ENCODE measurements around the gene VEGFC.

The VEGFC gene

GRCh38 chr4:176660561-176660960 is 132.2 kb downstream of the VEGFC start:
- Histone ChIP-seq H3K36me3 (ENCODE audit: low read depth) (no peaks in the 10 kb centered on the region), H3K27me3 (ENCODE audit: insufficient read depth, poor library complexity, severe bottlenecking) (no peaks in the 10 kb centered on the region), H3K4me1 (ENCODE audit: insufficient read depth, poor library complexity, severe bottlenecking) (no peaks in the 10 kb centered on the region), H3K4me3 (ENCODE audit: severe bottlenecking) (no peak overlapping the region), H3K9me3 (ENCODE audit: severe bottlenecking) (no peaks in the 10 kb centered on the region), H3K27ac (ENCODE audit: poor library complexity, severe bottlenecking) (no peak overlapping the region)
- peak; percentile 35 for TF ChIP-seq CTCF (IDR thresholded peaks at IDR 0.05; ENCODE audit: poor library complexity, severe bottlenecking)
- ATAC-seq (ENCODE audit: low read depth) (peak; percentile 64; the same call in 2 of the 3 replicates), DNase-seq (ENCODE audit: low spot score) (no peak)

GRCh38 chr4:176656108-176656507 is 136.6 kb downstream of the VEGFC start:
- no peaks in the 10 kb centered on the region for H3K9me3 ChIP-seq (ENCODE audit: severe bottlenecking)
- H3K4me1 ChIP-seq (ENCODE audit: insufficient read depth, poor library complexity, severe bottlenecking), result no peaks in the 10 kb centered on the region
- H3K27ac ChIP-seq (ENCODE audit: poor library complexity, severe bottlenecking), result no peak overlapping the region
- DNase-seq (ENCODE audit: low spot score) (no peak), ATAC-seq (ENCODE audit: low read depth) (no peak)
- no peak for TF ChIP-seq CTCF (IDR thresholded peaks at IDR 0.05; ENCODE audit: poor library complexity, severe bottlenecking)
- H3K36me3 ChIP-seq (ENCODE audit: low read depth), result no peaks in the 10 kb centered on the region
- H3K27me3 ChIP-seq (ENCODE audit: insufficient read depth, poor library complexity, severe bottlenecking), result no peaks in the 10 kb centered on the region
- no peak overlapping the region for H3K4me3 ChIP-seq (ENCODE audit: severe bottlenecking)

- Histone ChIP-seq H3K9me3 (ENCODE audit: severe bottlenecking) (no peaks in the 10 kb centered on the region), H3K4me1 (ENCODE audit: insufficient read depth, poor library complexity, severe bottlenecking) (no peaks in the 10 kb centered on the region), H3K27ac (ENCODE audit: poor library complexity, severe bottlenecking) (no peak overlapping the region), H3K36me3 (ENCODE audit: low read depth) (no peaks in the 10 kb centered on the region), H3K4me3 (ENCODE audit: severe bottlenecking) (no peak overlapping the region), H3K27me3 (ENCODE audit: insufficient read depth, poor library complexity, severe bottlenecking) (no peaks in the 10 kb centered on the region)
- no peak for DNase-seq (ENCODE audit: low spot score)
- no peak for ATAC-seq (ENCODE audit: low read depth)
- TF ChIP-seq CTCF (IDR thresholded peaks at IDR 0.05; ENCODE audit: poor library complexity, severe bottlenecking), result no peak
These were observed 138.0 kb downstream of the VEGFC start for GRCh38 chr4:176654565-176655216.

GRCh38 chr4:176653401-176654220 is 139.1 kb downstream of the VEGFC start:
- H3K27me3 ChIP-seq (ENCODE audit: insufficient read depth, poor library complexity, severe bottlenecking), result no peaks in the 10 kb centered on the region
- no peak for TF ChIP-seq CTCF (IDR thresholded peaks at IDR 0.05; ENCODE audit: poor library complexity, severe bottlenecking)
- H3K4me1 ChIP-seq (ENCODE audit: insufficient read depth, poor library complexity, severe bottlenecking), result no peaks in the 10 kb centered on the region
- no peak overlapping the region for H3K4me3 ChIP-seq (ENCODE audit: severe bottlenecking)
- DNase-seq (ENCODE audit: low spot score) (no peak), ATAC-seq (ENCODE audit: low read depth) (no peak)
- no peaks in the 10 kb centered on the region for H3K9me3 ChIP-seq (ENCODE audit: severe bottlenecking)
- no peak overlapping the region for H3K27ac ChIP-seq (ENCODE audit: poor library complexity, severe bottlenecking)
- H3K36me3 ChIP-seq (ENCODE audit: low read depth), result no peaks in the 10 kb centered on the region

GRCh38 chr4:176646311-176646710 is 146.4 kb downstream of the VEGFC start:
- no peaks in the 10 kb centered on the region for H3K4me1 ChIP-seq (ENCODE audit: insufficient read depth, poor library complexity, severe bottlenecking)
- no peak for ATAC-seq (ENCODE audit: low read depth)
- no peak overlapping the region for H3K27ac ChIP-seq (ENCODE audit: poor library complexity, severe bottlenecking)
- H3K36me3 ChIP-seq (ENCODE audit: low read depth), result no peaks in the 10 kb centered on the region
- no peaks in the 10 kb centered on the region for H3K9me3 ChIP-seq (ENCODE audit: severe bottlenecking)
- no peak for TF ChIP-seq CTCF (IDR thresholded peaks at IDR 0.05; ENCODE audit: poor library complexity, severe bottlenecking)
- no peak for DNase-seq (ENCODE audit: low spot score)
- H3K4me3 ChIP-seq (ENCODE audit: severe bottlenecking), result no peak overlapping the region
- H3K27me3 ChIP-seq (ENCODE audit: insufficient read depth, poor library complexity, severe bottlenecking), result no peaks in the 10 kb centered on the region

All from RWPE2 (cell line).